HEK293 (cell line): ENCODE results near the gene TPMT.

Source experiments
- CTCF ChIA-PET: fragments of 350-600 bp; formaldehyde crosslinking; extraction: SDS; loops from one replicate; lab custom pipeline; 2021; ENCODE audit warnings: antibody characterized with exemption; lab: Yijun Ruan, JAX
- POLR2A ChIA-PET: fragments of 300-600 bp; formaldehyde crosslinking; extraction: SDS; loops from one replicate; lab custom pipeline; 2020; ENCODE audit warnings: antibody characterized with exemption, inconsistent platforms; lab: Yijun Ruan, JAX
- H3K27ac ChIP-seq: fragments of 200-500 bp; sonication (Bioruptor generic); 2 replicates; pipeline ENCODE4 v1.5.1; 2014; ENCODE audit warnings: low read depth, low read length, control low read depth, inconsistent platforms; ENCODE audit errors: extremely low read depth
- H3K36me3 ChIP-seq, 2 experiments: fragments of 200-500 bp in 1 of 2; sonication (Bioruptor generic) in 1 of 2; 1 replicate in 1 of 2; 2 replicates in 1 of 2; pipeline ENCODE4 v1.5.1; 2014 to 2017; ENCODE audit warnings: inconsistent platforms in 2 of 2, low read length in 2 of 2; ENCODE audit not compliant: control insufficient read depth in 2 of 2, insufficient read depth in 1 of 2
- H3K4me1 ChIP-seq: fragments of 200-500 bp; sonication (Bioruptor generic); 2 replicates; pipeline ENCODE4 v1.5.1; 2014; ENCODE audit warnings: mild to moderate bottlenecking, low read length, inconsistent platforms; ENCODE audit not compliant: control insufficient read depth, insufficient read depth
- H3K4me3 ChIP-seq: 2 replicates; pipeline ENCODE4 v1.5.1; 2011; ENCODE audit warnings: low read depth, mild to moderate bottlenecking, control low read depth, low read length, moderate library complexity
- H3K9me3 ChIP-seq: fragments of 200-500 bp; sonication (Bioruptor generic); 2 replicates; pipeline ENCODE4 v1.5.1; 2014; ENCODE audit warnings: low read depth, low read length, inconsistent platforms; ENCODE audit not compliant: control insufficient read depth, insufficient read depth
- GFI1B ChIP-seq: fragments of 450-650 bp; formaldehyde crosslinking; IDR thresholded peaks from 2 replicates; pipeline ENCODE4 v1.5.1; 2016; ENCODE audit warnings: missing biosample characterization, missing genetic modification characterization
- HOXA7 ChIP-seq: sonication (generic); formaldehyde crosslinking; IDR thresholded peaks from 2 replicates; pipeline ENCODE4 v1.8.1; 2022; ENCODE audit warnings: missing genetic modification reagents, borderline replicate concordance
- SCRT1 ChIP-seq: fragments of 450-650 bp; formaldehyde crosslinking; IDR thresholded peaks from 2 replicates; pipeline ENCODE4 v1.5.1; 2016; ENCODE audit warnings: missing biosample characterization, missing genetic modification characterization, borderline replicate concordance
- SETDB1 ChIP-seq: IDR thresholded peaks from one replicate; pipeline ENCODE4 v1.6.1; 2017; ENCODE audit warnings: mild to moderate bottlenecking, low read length, moderate library complexity, mixed read lengths; ENCODE audit not compliant: insufficient read length
- WT1 ChIP-seq: fragments of 450-650 bp; formaldehyde crosslinking; IDR thresholded peaks from 2 replicates; pipeline ENCODE4 v1.5.1; 2016; ENCODE audit warnings: missing biosample characterization, missing genetic modification characterization
- YY1 ChIP-seq: fragments of 450-650 bp; formaldehyde crosslinking; IDR thresholded peaks from 2 replicates; pipeline ENCODE4 v1.5.1; 2018; ENCODE audit warnings: missing biosample characterization, missing genetic modification characterization
- YY2 ChIP-seq: fragments of 450-650 bp; formaldehyde crosslinking; IDR thresholded peaks from 2 replicates; pipeline ENCODE4 v1.5.1; 2016; ENCODE audit warnings: missing biosample characterization, missing genetic modification characterization
- ZBTB17 ChIP-seq: fragments of 450-650 bp; formaldehyde crosslinking; IDR thresholded peaks from 2 replicates; pipeline ENCODE4 v1.5.1; 2016; ENCODE audit warnings: missing biosample characterization, missing genetic modification characterization
- ZBTB7A ChIP-seq: fragments of 450-650 bp; formaldehyde crosslinking; IDR thresholded peaks from 2 replicates; pipeline ENCODE4 v1.5.1; 2016; ENCODE audit warnings: low read depth, missing biosample characterization, missing genetic modification characterization
- ZBTB8A ChIP-seq: fragments of 450-650 bp; formaldehyde crosslinking; IDR thresholded peaks from 2 replicates; pipeline ENCODE4 v1.5.1; 2016; ENCODE audit warnings: missing biosample characterization, missing genetic modification characterization
- ZNF133 ChIP-seq: fragments of 450-650 bp; formaldehyde crosslinking; IDR thresholded peaks from 2 replicates; pipeline ENCODE4 v1.5.1; 2016; ENCODE audit warnings: missing biosample characterization, missing genetic modification characterization
- ZNF138 ChIP-seq: fragments of 450-650 bp; formaldehyde crosslinking; IDR thresholded peaks from 2 replicates; pipeline ENCODE4 v1.5.1; 2016; ENCODE audit warnings: missing biosample characterization, missing genetic modification characterization, borderline replicate concordance
- ZNF16 ChIP-seq: fragments of 450-650 bp; formaldehyde crosslinking; IDR thresholded peaks from 2 replicates; pipeline ENCODE4 v1.5.1; 2016; ENCODE audit warnings: low read depth, missing biosample characterization, missing genetic modification characterization
- ZNF239 ChIP-seq: fragments of 450-650 bp; formaldehyde crosslinking; IDR thresholded peaks from 2 replicates; pipeline ENCODE4 v1.5.1; 2016; ENCODE audit warnings: missing biosample characterization, missing genetic modification characterization
- ZNF423 ChIP-seq: fragments of 450-650 bp; formaldehyde crosslinking; IDR thresholded peaks from 2 replicates; pipeline ENCODE4 v1.5.1; 2016; ENCODE audit warnings: missing biosample characterization, missing genetic modification characterization
- ZNF596 ChIP-seq: fragments of 450-650 bp; IDR thresholded peaks from 2 replicates; pipeline ENCODE4 v1.5.0; 2018; ENCODE audit warnings: missing biosample characterization, mild to moderate bottlenecking, missing genetic modification characterization, moderate library complexity
- ZNF658 ChIP-seq: fragments of 450-650 bp; formaldehyde crosslinking; IDR thresholded peaks from 2 replicates; pipeline ENCODE4; 2016; ENCODE audit warnings: missing biosample characterization, missing genetic modification characterization
- ZNF76 ChIP-seq: fragments of 450-650 bp; formaldehyde crosslinking; IDR thresholded peaks from 2 replicates; pipeline ENCODE4; 2016; ENCODE audit warnings: low read depth, missing biosample characterization, missing genetic modification characterization, borderline replicate concordance
- TF ChIP-seq, protein P1 (sequence below): fragments of 450-650 bp; formaldehyde crosslinking; IDR thresholded peaks from 2 replicates; pipeline ENCODE4 v1.5.1; 2016; ENCODE audit warnings: missing biosample characterization, missing genetic modification characterization
- TF ChIP-seq, protein P2 (sequence below): fragments of 450-650 bp; formaldehyde crosslinking; IDR thresholded peaks from 2 replicates; pipeline ENCODE4 v1.5.1; 2017; ENCODE audit warnings: missing biosample characterization, missing genetic modification characterization
- TF ChIP-seq, protein P3 (sequence below): fragments of 450-650 bp; formaldehyde crosslinking; IDR thresholded peaks from 2 replicates; pipeline ENCODE4 v1.5.1; 2016; ENCODE audit warnings: missing biosample characterization, missing genetic modification characterization, low read depth
- TF ChIP-seq, protein P4 (sequence below): sonication (generic); formaldehyde crosslinking; IDR thresholded peaks from 2 replicates; pipeline ENCODE4 v1.8.1; 2022; ENCODE audit warnings: mild to moderate bottlenecking, moderate library complexity, missing genetic modification reagents

The TPMT gene

DNA sequence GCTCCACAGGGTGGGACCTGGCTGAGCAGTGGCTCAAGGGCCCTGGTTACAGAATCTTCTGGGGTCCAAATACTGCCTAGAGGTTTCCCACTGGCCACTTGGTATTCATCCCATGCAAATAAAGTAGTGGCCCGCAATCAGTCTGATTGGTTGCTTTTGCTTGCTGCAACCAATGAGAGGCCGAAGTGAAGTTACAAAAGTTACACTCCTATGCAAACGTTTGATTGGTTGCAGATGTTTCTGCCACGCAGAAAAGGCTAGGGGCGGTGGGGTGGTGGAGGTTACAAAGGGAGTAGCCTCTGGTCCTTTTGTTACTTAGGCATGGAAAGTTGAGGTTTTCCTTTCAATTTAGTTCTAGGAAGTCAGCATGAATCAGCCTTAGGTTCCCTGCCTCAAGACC is 28.8 kb downstream of the TPMT start:
- H3K36me3 ChIP-seq: peaks cover 6 to 9% of the 10 kb centered on the region in 2 experiments; a peak in 2 of 3 replicates
- no peak overlapping the region for H3K27ac ChIP-seq
- H3K4me1 ChIP-seq: no peaks in the 10 kb centered on the region; the same call in 1 of the 2 replicates
- no peak overlapping the region for H3K4me3 ChIP-seq
- no peak for TF ChIP-seq ZNF239 (tag by site-specific recombination)
- no peak for TF ChIP-seq ZNF423 (tag by site-specific recombination)
- no peak for TF ChIP-seq ZBTB7A
- TF ChIP-seq ZNF133 (tag by site-specific recombination): no peak
- TF ChIP-seq ZBTB17 (tag by site-specific recombination): no peak
- TF ChIP-seq WT1 (tag by site-specific recombination): no peak
- no peak for TF ChIP-seq YY2
- ChIA-PET POLR2A (no interaction called here), CTCF (interaction anchor here (1.0 kb wide), 1 partner anchor 377 kb away, joined by 3 read pairs; no protein-coding TSS in a partner anchor)
- H3K9me3 ChIP-seq: no peaks in the 10 kb centered on the region

DNA sequence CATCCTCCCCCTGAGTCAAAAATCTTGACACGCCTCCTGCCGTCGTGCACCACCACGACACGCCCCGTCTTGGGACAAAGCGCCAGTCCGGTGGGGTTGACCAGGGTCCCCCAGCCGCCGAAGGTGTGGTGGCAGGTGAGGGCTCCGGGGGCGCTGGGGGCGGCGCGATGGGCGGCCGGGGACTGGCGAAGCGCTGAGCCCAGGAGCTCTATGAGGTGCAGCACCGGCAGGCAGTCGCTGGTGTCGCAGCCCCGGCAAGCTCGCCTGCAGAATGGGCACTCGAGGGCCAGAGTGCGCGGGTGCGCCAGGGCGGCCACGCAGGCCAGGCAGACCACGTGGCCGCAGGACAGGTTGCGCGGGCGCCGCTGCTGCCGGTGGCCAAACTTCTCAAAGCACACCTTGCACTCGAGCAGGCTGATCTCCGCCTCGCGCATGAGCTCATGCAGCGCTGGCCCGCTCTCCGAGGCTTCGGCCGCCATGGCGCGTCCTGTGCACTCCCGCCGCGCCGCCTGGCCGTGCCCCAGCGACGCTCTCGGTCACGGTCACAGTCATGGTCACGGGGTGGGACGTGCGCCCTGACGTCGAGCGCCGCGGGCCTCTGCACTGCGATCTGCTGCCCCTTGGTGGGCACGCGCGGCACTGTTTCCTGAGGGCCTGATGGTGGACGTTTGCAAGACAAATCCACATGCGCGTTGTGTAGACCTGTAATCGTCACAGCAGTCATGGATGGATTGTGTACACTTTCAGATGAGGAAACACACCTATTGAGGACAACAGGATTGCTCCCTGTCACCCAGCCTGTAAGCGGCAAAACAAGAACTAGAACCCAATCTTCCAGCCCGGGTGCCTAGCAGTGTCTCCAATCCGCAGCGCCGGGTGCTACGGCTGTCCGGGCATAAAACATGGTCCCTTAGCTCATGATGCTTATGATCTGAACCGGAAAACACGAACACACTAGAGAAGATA is 32.5 kb downstream of the TPMT start, which contains the start of gene NHLRC1:
NHLRC1 (minus strand) TSS at position 550 of the 966 bp plus-strand sequence; CDS start at position 479, 71 bp downstream.
- POLR2A ChIA-PET: interaction anchor here (0.6 kb wide), 1 partner anchor 134 kb away, joined by 3 read pairs; no protein-coding TSS in a partner anchor
- CTCF ChIA-PET: interaction anchor here (0.6 to 2.1 kb wide), 42 partner anchors 8 to 1797 kb away, joined by 3 to 12 read pairs (median 4); partner anchors contain the start of gene KIF13A
- Histone ChIP-seq H3K36me3 (no peaks in the 10 kb centered on the region; a peak in 1 of 3 replicates), H3K27ac (peak within 1 kb of the TSS; percentile 57; the same call in 1 of the 2 replicates), H3K9me3 (no peaks in the 10 kb centered on the region), H3K4me1 (no peaks in the 10 kb centered on the region; the same call in 1 of the 2 replicates), H3K4me3 (peak within 1 kb of the TSS; percentile 37)
- no peak for TF ChIP-seq ZNF596
- TF ChIP-seq, protein P1, sequence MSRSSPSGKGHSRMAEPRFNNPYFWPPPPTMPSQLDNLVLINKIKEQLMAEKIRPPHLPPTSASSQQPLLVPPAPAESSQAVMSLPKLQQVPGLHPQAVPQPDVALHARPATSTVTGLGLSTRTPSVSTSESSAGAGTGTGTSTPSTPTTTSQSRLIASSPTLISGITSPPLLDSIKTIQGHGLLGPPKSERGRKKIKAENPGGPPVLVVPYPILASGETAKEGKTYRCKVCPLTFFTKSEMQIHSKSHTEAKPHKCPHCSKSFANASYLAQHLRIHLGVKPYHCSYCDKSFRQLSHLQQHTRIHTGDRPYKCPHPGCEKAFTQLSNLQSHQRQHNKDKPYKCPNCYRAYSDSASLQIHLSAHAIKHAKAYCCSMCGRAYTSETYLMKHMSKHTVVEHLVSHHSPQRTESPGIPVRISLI (tag by site-specific recombination): no peak
- no peak for TF ChIP-seq SCRT1 (tag by site-specific recombination)
- TF ChIP-seq, protein P2, sequence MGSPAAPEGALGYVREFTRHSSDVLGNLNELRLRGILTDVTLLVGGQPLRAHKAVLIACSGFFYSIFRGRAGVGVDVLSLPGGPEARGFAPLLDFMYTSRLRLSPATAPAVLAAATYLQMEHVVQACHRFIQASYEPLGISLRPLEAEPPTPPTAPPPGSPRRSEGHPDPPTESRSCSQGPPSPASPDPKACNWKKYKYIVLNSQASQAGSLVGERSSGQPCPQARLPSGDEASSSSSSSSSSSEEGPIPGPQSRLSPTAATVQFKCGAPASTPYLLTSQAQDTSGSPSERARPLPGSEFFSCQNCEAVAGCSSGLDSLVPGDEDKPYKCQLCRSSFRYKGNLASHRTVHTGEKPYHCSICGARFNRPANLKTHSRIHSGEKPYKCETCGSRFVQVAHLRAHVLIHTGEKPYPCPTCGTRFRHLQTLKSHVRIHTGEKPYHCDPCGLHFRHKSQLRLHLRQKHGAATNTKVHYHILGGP (tag by site-specific recombination): no peak
- TF ChIP-seq ZNF138 (tag by site-specific recombination): no peak
- no peak for TF ChIP-seq ZNF16 (tag by site-specific recombination)
- no peak for TF ChIP-seq SETDB1
- no peak for TF ChIP-seq ZNF239 (tag by site-specific recombination)
- no peak for TF ChIP-seq ZNF76 (tag by site-specific recombination)
- TF ChIP-seq, protein P3, sequence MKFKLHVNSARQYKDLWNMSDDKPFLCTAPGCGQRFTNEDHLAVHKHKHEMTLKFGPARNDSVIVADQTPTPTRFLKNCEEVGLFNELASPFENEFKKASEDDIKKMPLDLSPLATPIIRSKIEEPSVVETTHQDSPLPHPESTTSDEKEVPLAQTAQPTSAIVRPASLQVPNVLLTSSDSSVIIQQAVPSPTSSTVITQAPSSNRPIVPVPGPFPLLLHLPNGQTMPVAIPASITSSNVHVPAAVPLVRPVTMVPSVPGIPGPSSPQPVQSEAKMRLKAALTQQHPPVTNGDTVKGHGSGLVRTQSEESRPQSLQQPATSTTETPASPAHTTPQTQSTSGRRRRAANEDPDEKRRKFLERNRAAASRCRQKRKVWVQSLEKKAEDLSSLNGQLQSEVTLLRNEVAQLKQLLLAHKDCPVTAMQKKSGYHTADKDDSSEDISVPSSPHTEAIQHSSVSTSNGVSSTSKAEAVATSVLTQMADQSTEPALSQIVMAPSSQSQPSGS (tag by site-specific recombination): no peak
- no peak for TF ChIP-seq YY1 (tag by site-specific recombination)
- TF ChIP-seq, protein P4, sequence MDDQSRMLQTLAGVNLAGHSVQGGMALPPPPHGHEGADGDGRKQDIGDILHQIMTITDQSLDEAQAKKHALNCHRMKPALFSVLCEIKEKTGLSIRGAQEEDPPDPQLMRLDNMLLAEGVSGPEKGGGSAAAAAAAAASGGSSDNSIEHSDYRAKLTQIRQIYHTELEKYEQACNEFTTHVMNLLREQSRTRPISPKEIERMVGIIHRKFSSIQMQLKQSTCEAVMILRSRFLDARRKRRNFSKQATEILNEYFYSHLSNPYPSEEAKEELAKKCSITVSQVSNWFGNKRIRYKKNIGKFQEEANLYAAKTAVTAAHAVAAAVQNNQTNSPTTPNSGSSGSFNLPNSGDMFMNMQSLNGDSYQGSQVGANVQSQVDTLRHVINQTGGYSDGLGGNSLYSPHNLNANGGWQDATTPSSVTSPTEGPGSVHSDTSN (CRISPR knock-in tag): peak; percentile 88
- TF ChIP-seq GFI1B (tag by site-specific recombination): no peak
- TF ChIP-seq ZNF658 (tag by site-specific recombination): no peak
- peak; percentile 33; the same call in 1 of the 2 replicates for TF ChIP-seq HOXA7 (CRISPR knock-in tag)
- no peak for TF ChIP-seq ZBTB8A (tag by site-specific recombination)
